Keratinocyte (primary cell): ENCODE results near the gene BCL6B. TPM values are rescaled to one million over a fixed set of nuclear protein-coding genes. Genes with fewer than 3 reads are reported as not detected.

ENCODE experiments used
- DNase-seq: peaks from one replicate; pipeline ENCODE4 v3.0.0-alpha.2; 2011; ENCODE audit warnings: low read depth, missing footprints, low spot score
- FAIRE-seq: peaks from 2 replicates; lab custom pipeline; 2011; peaks lifted over from hg19 to GRCh38; lab: Jason Lieb, UNC
- H2AFZ ChIP-seq: 2 replicates; pipeline ENCODE4 v1.6.0; 2012; ENCODE audit warnings: low read length, control low read depth, inconsistent platforms; ENCODE audit not compliant: control insufficient read depth
- H3K27ac ChIP-seq: 2 replicates; pipeline ENCODE4 v1.5.1; 2011; ENCODE audit warnings: low read length; ENCODE audit not compliant: control insufficient read depth, insufficient read depth
- H3K27me3 ChIP-seq: 3 replicates; pipeline ENCODE4 v1.6.0; 2011; ENCODE audit warnings: low read length; ENCODE audit not compliant: control insufficient read depth, insufficient read depth; ENCODE audit errors: extremely low read depth
- H3K36me3 ChIP-seq, 2 experiments: 2 replicates in 1 of 2; 3 replicates in 1 of 2; pipeline ENCODE4 v1.5.1; 2011; ENCODE audit warnings: low read length in 2 of 2, mild to moderate bottlenecking in 1 of 2; ENCODE audit not compliant: control insufficient read depth in 2 of 2, insufficient read depth in 2 of 2; ENCODE audit errors: extremely low read depth in 1 of 2
- H3K4me1 ChIP-seq: 3 replicates; pipeline ENCODE4 v1.5.1; 2011; ENCODE audit warnings: low read length; ENCODE audit not compliant: control insufficient read depth, insufficient read depth; ENCODE audit errors: extremely low read depth
- H3K4me2 ChIP-seq: 3 replicates; pipeline ENCODE4 v1.6.0; 2011; ENCODE audit warnings: low read depth, low read length; ENCODE audit not compliant: control insufficient read depth, insufficient read depth; ENCODE audit errors: extremely low read depth
- H3K4me3 ChIP-seq, 3 experiments: fragments of 200-600 bp in 1 of 3; sonication (generic) in 1 of 3; 2 replicates in 2 of 3; 3 replicates in 1 of 3; pipeline ENCODE4 v1.5.1; 2011 to 2016; ENCODE audit warnings: low read length in 3 of 3, mild to moderate bottlenecking in 3 of 3, control low read depth in 2 of 3, inconsistent platforms in 1 of 3, low read depth in 1 of 3, mixed read lengths in 1 of 3, mixed run types in 1 of 3, moderate library complexity in 1 of 3; ENCODE audit not compliant: control insufficient read depth in 2 of 3, insufficient read depth in 2 of 3; ENCODE audit errors: extremely low read depth in 1 of 3
- H3K79me2 ChIP-seq: 2 replicates; pipeline ENCODE4 v1.6.0; 2012; ENCODE audit warnings: low read length; ENCODE audit not compliant: control insufficient read depth, insufficient read depth
- H3K9ac ChIP-seq: 3 replicates; pipeline ENCODE4 v1.6.0; 2011; ENCODE audit warnings: low read length; ENCODE audit not compliant: control insufficient read depth, insufficient read depth; ENCODE audit errors: extremely low read depth
- H3K9me1 ChIP-seq: 3 replicates; pipeline ENCODE4 v1.6.0; 2011; ENCODE audit warnings: low read length; ENCODE audit not compliant: control insufficient read depth, insufficient read depth; ENCODE audit errors: extremely low read depth
- H3K9me3 ChIP-seq: 2 replicates; pipeline ENCODE4 v1.5.1; 2012; ENCODE audit warnings: low read depth, low read length; ENCODE audit not compliant: control insufficient read depth
- H4K20me1 ChIP-seq: 3 replicates; pipeline ENCODE4 v1.6.0; 2011; ENCODE audit warnings: low read length; ENCODE audit not compliant: control insufficient read depth, insufficient read depth; ENCODE audit errors: extremely low read depth
- EZH2 ChIP-seq: IDR thresholded peaks from one replicate; pipeline ENCODE4 v1.6.1; 2012; ENCODE audit warnings: inconsistent platforms, mild to moderate bottlenecking, low read length, moderate library complexity
- dilution Hi-C: fragments of 300-500 bp; cut with MboI; formaldehyde crosslinking; loops from one replicate; pipeline ENCODE4 v1.7.0; 2020; ENCODE audit warnings: low sequenced_read_pairs; ENCODE audit not compliant: extremely low pct_ligation_motif_present
- polyA plus RNA-seq, 5 experiments: library from polyadenylated mRNA; depleted of rRNA in 3 of 5; stranded (reverse) in 3 of 5; stranded (forward) in 1 of 5; unstranded in 1 of 5; fragments of >200 nt; gene quantifications; 1 replicate in 1 of 5; 2 replicates in 3 of 5; 3 replicates in 1 of 5; pipeline versions ENCODE4 v1.2.1 to v1.2.3, GENCODE V29; 2011 to 2012; ENCODE audit warnings: missing spikeins in 2 of 5, low read depth in 1 of 5, low replicate concordance in 1 of 5
- TF ChIP-seq, protein P1 (sequence below), 3 experiments: IDR thresholded peaks in 1 of 3; conservative IDR thresholded peaks in 1 of 3; optimal IDR thresholded peaks in 1 of 3; 2 replicates in 2 of 3; 3 replicates in 1 of 3; pipeline versions ENCODE3 to v1.5.1; 2011; ENCODE audit warnings: low read length in 3 of 3, mild to moderate bottlenecking in 3 of 3, moderate library complexity in 2 of 3, control low read depth in 1 of 3, inconsistent platforms in 1 of 3; ENCODE audit not compliant: insufficient read depth in 2 of 3; ENCODE audit errors: extremely low read depth in 1 of 3

BCL6B gene
- polyA plus RNA-seq, 1 donor (not counting 4 experiments of a cell fraction or from before 2014, with no cell fraction given) = not detected

DNA sequence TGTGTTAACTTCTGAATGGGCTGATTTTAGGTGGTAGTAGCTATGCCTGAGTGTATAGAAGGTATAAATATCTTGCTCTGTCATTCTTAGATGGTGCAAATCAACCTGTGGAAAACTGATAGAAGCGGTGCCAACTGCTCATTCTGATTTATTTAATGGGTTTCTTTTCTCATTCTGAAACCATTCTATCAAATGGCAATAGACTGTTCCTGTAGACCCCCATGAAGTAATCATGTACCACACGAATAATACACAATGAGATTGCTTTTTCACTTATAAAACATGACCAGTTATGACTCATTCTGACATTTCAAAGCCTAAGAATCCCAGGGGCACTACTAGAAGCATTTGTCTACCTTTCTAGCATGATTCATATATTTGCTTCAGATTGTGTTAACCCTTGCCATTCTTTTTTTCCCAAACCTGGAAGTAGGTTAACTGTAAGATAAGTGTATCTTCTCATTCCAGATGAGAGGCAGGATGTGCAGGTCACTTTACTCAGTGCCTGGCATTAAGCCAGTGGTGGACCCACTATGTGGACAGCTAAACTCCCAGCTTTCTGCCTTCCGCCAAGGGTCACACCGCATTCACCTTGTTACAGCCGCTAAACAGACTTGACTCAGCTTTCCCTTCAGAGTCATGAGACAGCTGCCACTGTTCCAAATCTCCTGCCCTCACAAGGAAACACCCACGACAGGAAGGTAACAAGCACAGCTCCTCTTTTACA lies 37.5 kb downstream of the BCL6B start:
- peak overlapping the region; percentile 95 for H3K27ac ChIP-seq
- TF ChIP-seq EZH2 = no peak
- TF ChIP-seq, protein P1, sequence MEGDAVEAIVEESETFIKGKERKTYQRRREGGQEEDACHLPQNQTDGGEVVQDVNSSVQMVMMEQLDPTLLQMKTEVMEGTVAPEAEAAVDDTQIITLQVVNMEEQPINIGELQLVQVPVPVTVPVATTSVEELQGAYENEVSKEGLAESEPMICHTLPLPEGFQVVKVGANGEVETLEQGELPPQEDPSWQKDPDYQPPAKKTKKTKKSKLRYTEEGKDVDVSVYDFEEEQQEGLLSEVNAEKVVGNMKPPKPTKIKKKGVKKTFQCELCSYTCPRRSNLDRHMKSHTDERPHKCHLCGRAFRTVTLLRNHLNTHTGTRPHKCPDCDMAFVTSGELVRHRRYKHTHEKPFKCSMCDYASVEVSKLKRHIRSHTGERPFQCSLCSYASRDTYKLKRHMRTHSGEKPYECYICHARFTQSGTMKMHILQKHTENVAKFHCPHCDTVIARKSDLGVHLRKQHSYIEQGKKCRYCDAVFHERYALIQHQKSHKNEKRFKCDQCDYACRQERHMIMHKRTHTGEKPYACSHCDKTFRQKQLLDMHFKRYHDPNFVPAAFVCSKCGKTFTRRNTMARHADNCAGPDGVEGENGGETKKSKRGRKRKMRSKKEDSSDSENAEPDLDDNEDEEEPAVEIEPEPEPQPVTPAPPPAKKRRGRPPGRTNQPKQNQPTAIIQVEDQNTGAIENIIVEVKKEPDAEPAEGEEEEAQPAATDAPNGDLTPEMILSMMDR (optimal IDR thresholded peaks at IDR 0.05 in 1 of 3, IDR thresholded peaks at IDR 0.05 in 1 of 3, conservative IDR thresholded peaks at IDR 0.05 in 1 of 3; ENCODE audit: extremely low read depth in 1 of 3, insufficient read depth in 2 of 3, low read length in 3 of 3) = no peak
- H3K9ac ChIP-seq = peak overlapping the region; percentile 68
- H2AFZ ChIP-seq = peak overlapping the region; percentile 64
- H3K9me3 ChIP-seq = no peaks in the 10 kb centered on the region
- FAIRE-seq = peak; percentile 90
- dilution Hi-C loops = no loop called here
- no peaks in the 10 kb centered on the region for H3K9me1 ChIP-seq
- peak overlapping the region; percentile 94 for H3K4me2 ChIP-seq
- H3K36me3 ChIP-seq = no peaks in the 10 kb centered on the region
- peaks cover 7% of the 10 kb centered on the region for H3K27me3 ChIP-seq
- H4K20me1 ChIP-seq = no peaks in the 10 kb centered on the region
- peak overlapping the region in 2 of 3 experiments; percentile 30 to 61 for H3K4me3 ChIP-seq
- DNase-seq = peak; percentile 75
- H3K79me2 ChIP-seq = no peaks in the 10 kb centered on the region
- peaks cover 28% of the 10 kb centered on the region for H3K4me1 ChIP-seq

DNA sequence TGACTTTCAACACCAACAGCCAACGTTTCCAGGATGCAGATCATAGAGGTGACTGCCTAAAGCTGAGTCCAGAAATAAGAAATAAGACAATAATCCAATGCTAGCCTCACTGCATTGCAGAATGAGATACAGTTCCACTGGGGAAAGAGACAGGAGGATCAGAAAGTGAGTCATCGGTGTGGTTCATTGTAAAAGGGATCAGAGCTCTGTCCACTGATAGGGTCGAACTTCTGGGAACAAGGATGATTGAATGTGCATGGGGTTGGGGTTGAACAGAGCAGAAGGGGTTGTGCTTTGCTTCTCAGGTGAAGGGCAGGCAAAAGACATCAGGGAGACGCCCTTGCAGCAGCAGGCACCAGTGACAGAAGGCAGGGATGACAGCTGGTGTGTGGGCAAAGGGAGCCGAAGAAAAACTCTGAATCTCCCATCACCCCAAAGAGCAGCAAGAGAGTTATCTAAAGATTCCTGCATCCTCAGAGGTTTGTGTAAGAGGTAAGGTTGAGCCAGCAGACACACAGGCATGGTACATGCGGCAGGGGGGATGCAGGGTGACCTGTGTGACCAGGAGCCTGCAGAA lies 40.8 kb downstream of the BCL6B start:
- Histone ChIP-seq H3K4me1 (peaks cover 18% of the 10 kb centered on the region), H3K9ac (no peak overlapping the region), H3K4me2 (no peak overlapping the region), H3K9me3 (peaks cover 2% of the 10 kb centered on the region), H3K79me2 (no peaks in the 10 kb centered on the region), H3K36me3 (no peaks in the 10 kb centered on the region), H2AFZ (no peak overlapping the region), H4K20me1 (no peaks in the 10 kb centered on the region), H3K27ac (no peak overlapping the region), H3K9me1 (no peaks in the 10 kb centered on the region), H3K4me3 (no peak overlapping the region), H3K27me3 (peaks cover 10% of the 10 kb centered on the region)
- TF ChIP-seq, protein P1 (optimal IDR thresholded peaks at IDR 0.05 in 1 of 3, IDR thresholded peaks at IDR 0.05 in 1 of 3, conservative IDR thresholded peaks at IDR 0.05 in 1 of 3; ENCODE audit: extremely low read depth in 1 of 3, insufficient read depth in 2 of 3, low read length in 3 of 3) = no peak
- no peak for TF ChIP-seq EZH2
- dilution Hi-C loops = no loop called here
- FAIRE-seq (no peak), DNase-seq (no peak)
